Peyer's patch (tissue), 4 donors: ENCODE data around the gene TSPAN9.

Experiments used
- POLR2A ChIP-seq, 2 donors: fragments of 450-650 bp; IDR thresholded peaks; one replicate each; pipeline ENCODE4 v1.5.1; 2017; ENCODE audit warnings: antibody characterized with exemption in 2 of 2, mild to moderate bottlenecking in 2 of 2, moderate library complexity in 2 of 2
- TF ChIP-seq, protein P1 (sequence below), 6 experiments: fragments of 450-650 bp in 4 of 6; fragments of 200-600 bp in 2 of 6; sonication (generic) in 1 of 6; IDR thresholded peaks; one replicate each; pipeline ENCODE4 v1.5.1; 2017 to 2019; ENCODE audit warnings: antibody characterized with exemption in 6 of 6, mild to moderate bottlenecking in 3 of 6, moderate library complexity in 1 of 6

DNA sequence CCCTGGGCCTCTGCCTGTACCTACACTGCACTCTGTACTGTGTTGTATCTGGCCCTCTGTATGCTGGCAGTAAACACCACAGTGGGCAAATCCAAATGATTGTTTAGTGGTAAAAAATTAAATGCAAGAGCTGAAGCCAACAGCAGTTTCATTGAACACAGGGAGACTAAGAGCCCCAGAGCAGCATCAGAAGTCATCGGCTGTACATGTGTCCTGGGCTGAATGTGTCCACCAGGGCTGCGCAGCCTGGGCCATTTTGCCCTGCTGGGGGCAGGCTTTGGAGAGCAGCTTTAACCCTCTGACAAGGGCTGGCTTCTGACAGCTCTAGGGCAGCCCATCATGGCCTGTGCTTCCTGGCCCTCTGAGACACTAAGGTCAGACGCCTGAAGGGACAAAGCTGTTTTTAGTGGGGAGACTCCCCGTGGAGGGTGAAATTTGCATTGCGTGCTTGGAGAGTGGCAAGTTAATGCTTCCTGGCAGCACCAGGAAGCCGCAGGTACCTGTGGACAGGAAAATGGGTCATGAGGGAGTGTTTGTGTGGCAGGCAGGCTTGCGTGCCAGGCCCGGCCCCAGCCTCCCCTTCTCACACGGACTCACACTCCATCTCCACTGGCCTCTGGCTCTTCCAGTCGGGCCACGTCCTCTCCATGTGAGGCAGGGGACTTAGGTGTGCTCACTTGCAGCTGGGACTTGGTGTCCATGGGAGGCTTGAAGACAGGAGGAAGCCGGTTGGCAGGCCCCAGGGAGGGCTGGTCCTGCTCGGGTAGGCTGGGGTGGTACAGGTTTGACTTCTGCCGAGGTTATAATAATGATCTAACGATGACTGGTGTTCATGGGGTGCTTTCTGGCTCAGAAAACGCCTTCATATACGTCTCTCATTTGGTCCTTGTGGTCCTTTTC lies 150.1 kb downstream of the TSPAN9 start:
- TF ChIP-seq, protein P1, sequence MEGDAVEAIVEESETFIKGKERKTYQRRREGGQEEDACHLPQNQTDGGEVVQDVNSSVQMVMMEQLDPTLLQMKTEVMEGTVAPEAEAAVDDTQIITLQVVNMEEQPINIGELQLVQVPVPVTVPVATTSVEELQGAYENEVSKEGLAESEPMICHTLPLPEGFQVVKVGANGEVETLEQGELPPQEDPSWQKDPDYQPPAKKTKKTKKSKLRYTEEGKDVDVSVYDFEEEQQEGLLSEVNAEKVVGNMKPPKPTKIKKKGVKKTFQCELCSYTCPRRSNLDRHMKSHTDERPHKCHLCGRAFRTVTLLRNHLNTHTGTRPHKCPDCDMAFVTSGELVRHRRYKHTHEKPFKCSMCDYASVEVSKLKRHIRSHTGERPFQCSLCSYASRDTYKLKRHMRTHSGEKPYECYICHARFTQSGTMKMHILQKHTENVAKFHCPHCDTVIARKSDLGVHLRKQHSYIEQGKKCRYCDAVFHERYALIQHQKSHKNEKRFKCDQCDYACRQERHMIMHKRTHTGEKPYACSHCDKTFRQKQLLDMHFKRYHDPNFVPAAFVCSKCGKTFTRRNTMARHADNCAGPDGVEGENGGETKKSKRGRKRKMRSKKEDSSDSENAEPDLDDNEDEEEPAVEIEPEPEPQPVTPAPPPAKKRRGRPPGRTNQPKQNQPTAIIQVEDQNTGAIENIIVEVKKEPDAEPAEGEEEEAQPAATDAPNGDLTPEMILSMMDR (IDR thresholded peaks at IDR 0.05), result no peak
- TF ChIP-seq POLR2A (IDR thresholded peaks at IDR 0.05), result no peak
